Esophagus squamous epithelium (tissue), 5 donors: ENCODE measurements around the gene CSGALNACT2. TPM values are rescaled to one million over a fixed set of nuclear protein-coding genes. Genes with fewer than 3 reads are reported as not detected.

Experiments
- DNase-seq: peaks from one replicate; lab custom pipeline; 2025; lab: John Stamatoyannopoulos, UW
- H3K27ac ChIP-seq, 4 donors: fragments of 200-600 bp; sonication (generic); one replicate each; pipeline ENCODE4 v1.5.1; 2016 to 2019; ENCODE audit warnings: mild to moderate bottlenecking in 1 of 4
- H3K27me3 ChIP-seq, 4 donors: fragments of 200-600 bp; sonication (generic); 1 replicate in 3 of 4; 2 replicates in 1 of 4; pipeline versions ENCODE4 v1.5.1 to v1.6.0; 2017 to 2021; ENCODE audit warnings: antibody characterized with exemption in 1 of 4
- H3K36me3 ChIP-seq, 3 donors: fragments of 200-600 bp; sonication (generic); one replicate each; pipeline ENCODE4 v1.5.1; 2016 to 2019
- H3K4me1 ChIP-seq, 3 donors: fragments of 200-600 bp; sonication (generic); one replicate each; pipeline ENCODE4 v1.5.1; 2017 to 2019
- H3K4me3 ChIP-seq, 4 donors: fragments of 200-600 bp; sonication (generic); 1 replicate in 3 of 4; 2 replicates in 1 of 4; pipeline ENCODE4 v1.5.1; 2016 to 2019; ENCODE audit warnings: mild to moderate bottlenecking in 2 of 4, moderate library complexity in 1 of 4
- H3K9me3 ChIP-seq, 3 donors: fragments of 200-600 bp; sonication (generic); one replicate each; pipeline ENCODE4 v1.5.1; 2016 to 2019
- POLR2A ChIP-seq, 4 donors: fragments of 450-650 bp; IDR thresholded peaks; one replicate each; pipeline ENCODE4 v1.6.1; 2017; ENCODE audit warnings: antibody characterized with exemption in 4 of 4, mild to moderate bottlenecking in 4 of 4, moderate library complexity in 3 of 4
- WGBS, 2 donors: methylation state at CpG; one replicate each; pipeline ENCODE4 v1.1.5; 2018; 5-methylcytosine and 5-hydroxymethylcytosine counted together
- intact Hi-C: fragments of 100-400 bp; cut with DNase I; formaldehyde crosslinking; loops from one replicate; pipeline ENCODE4 v1.15.0; 2022
- total RNA-seq, 4 donors: library from RNA; depleted of rRNA; stranded (reverse); fragments of >200 nt; gene quantifications; one replicate each; pipeline ENCODE4 v1.1.0, GENCODE V29; 2016
- TF ChIP-seq, protein P1 (sequence below), 6 experiments: fragments of 450-650 bp in 4 of 6; fragments of 200-600 bp in 2 of 6; sonication (generic) in 2 of 6; IDR thresholded peaks; one replicate each; pipeline ENCODE4 v1.5.1; 2016 to 2019; ENCODE audit warnings: antibody characterized with exemption in 6 of 6, mild to moderate bottlenecking in 4 of 6, moderate library complexity in 4 of 6
- donor health status: DM: yes; HTN: yes; CAD: no.

The CSGALNACT2 gene
- 10 to 100 TPM in 1 of 4 donors, 1 to 10 TPM in 3; 2.8 to 18.5 (median 6.8) TPM for total RNA-seq

- H3K27ac ChIP-seq = peak within 1 kb of the TSS; percentile 89 to 99 (median 95)
- no peaks in the 10 kb centered on the region for H3K36me3 ChIP-seq
- peak within 1 kb of the TSS; percentile 81 to 97 (median 90) for H3K4me3 ChIP-seq
- H3K27me3 ChIP-seq = no peaks in the 10 kb centered on the region
- peaks cover 8 to 56% (median 19%) of the 10 kb centered on the region in 3 donors for H3K4me1 ChIP-seq
- peak; percentile 40 for DNase-seq
- intact Hi-C loops = no loop called here
- no peaks in the 10 kb centered on the region for H3K9me3 ChIP-seq
- 2% methylated on average over 27 of the region's 93 CpGs; no CpG with 5 or more reads in 1 of the 2 donors for WGBS, 2 donors
- peak in 3 of 4 donors; percentile 51 to 93 (median 88) for TF ChIP-seq POLR2A (IDR thresholded peaks at IDR 0.05)
- TF ChIP-seq, protein P1, sequence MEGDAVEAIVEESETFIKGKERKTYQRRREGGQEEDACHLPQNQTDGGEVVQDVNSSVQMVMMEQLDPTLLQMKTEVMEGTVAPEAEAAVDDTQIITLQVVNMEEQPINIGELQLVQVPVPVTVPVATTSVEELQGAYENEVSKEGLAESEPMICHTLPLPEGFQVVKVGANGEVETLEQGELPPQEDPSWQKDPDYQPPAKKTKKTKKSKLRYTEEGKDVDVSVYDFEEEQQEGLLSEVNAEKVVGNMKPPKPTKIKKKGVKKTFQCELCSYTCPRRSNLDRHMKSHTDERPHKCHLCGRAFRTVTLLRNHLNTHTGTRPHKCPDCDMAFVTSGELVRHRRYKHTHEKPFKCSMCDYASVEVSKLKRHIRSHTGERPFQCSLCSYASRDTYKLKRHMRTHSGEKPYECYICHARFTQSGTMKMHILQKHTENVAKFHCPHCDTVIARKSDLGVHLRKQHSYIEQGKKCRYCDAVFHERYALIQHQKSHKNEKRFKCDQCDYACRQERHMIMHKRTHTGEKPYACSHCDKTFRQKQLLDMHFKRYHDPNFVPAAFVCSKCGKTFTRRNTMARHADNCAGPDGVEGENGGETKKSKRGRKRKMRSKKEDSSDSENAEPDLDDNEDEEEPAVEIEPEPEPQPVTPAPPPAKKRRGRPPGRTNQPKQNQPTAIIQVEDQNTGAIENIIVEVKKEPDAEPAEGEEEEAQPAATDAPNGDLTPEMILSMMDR (IDR thresholded peaks at IDR 0.05) = no peak
These were observed at the start of gene CSGALNACT2 for GRCh38 chr10:43138021-43138756. CSGALNACT2 (plus strand) TSS chr10:43138445; CDS start chr10:43155150, 16,705 bp downstream.

GRCh38 chr10:43089519-43089918 is 48.7 kb upstream of the CSGALNACT2 start:
- WGBS, 2 donors = 76% methylated on average over 4 of the region's 10 CpGs; no CpG with 5 or more reads in 1 of the 2 donors
- H3K9me3 ChIP-seq = no peaks in the 10 kb centered on the region
- no peaks in the 10 kb centered on the region for H3K36me3 ChIP-seq
- no peak overlapping the region for H3K4me3 ChIP-seq
- H3K4me1 ChIP-seq = no peaks in the 10 kb centered on the region
- H3K27me3 ChIP-seq = peaks cover 0 to 7% (median 0%) of the 10 kb centered on the region in 4 donors
- no peak for TF ChIP-seq POLR2A (IDR thresholded peaks at IDR 0.05)
- TF ChIP-seq, protein P1 (IDR thresholded peaks at IDR 0.05) = no peak
- intact Hi-C loops = no loop called here
- no peak overlapping the region for H3K27ac ChIP-seq
- no peak for DNase-seq

DNA sequence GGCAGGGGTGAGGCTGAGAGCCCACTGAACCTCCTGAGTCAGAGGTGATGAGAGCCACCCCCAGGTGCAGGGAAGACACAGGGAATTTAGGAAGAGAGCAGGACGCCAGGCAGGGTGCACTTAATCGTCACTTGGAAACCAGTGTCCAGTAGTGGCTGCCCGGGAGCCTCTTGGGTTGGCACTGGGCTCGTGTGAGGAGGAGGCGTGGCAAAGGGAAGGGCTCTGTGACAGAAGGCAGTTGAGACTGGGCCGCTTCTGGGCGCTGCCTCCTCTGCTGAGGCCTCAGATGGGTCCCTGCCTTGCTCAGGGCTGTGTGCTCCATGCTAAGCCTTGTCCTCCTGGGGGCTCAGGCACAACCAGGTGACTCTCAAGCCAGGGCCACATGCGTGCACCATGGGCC is 48.1 kb upstream of the CSGALNACT2 start:
- intact Hi-C loops = no loop called here
- TF ChIP-seq, protein P1 (IDR thresholded peaks at IDR 0.05) = no peak
- TF ChIP-seq POLR2A (IDR thresholded peaks at IDR 0.05) = no peak
- DNase-seq = no peak

DNA sequence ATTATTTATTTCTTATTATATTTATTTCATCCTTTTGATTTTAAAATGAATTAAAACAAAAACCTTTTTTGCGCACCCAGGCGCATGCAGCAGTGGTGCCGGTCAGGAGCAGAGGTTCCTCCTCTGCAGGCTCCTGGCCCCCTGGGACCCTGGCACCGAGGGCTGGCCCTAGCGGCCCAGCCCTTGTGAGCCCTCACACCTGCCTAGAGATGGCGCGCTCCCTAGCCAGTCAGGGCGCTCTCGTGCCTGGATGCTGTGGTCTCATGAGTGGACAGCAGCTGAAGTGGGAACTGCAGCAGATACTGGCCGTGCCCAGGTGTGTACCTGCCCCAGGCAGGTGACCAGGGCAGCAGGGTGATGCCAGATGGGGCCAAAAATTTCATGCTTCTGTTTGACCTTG is 47.6 kb upstream of the CSGALNACT2 start:
- Histone ChIP-seq H3K4me1 (no peaks in the 10 kb centered on the region), H3K9me3 (no peaks in the 10 kb centered on the region), H3K4me3 (no peak overlapping the region), H3K36me3 (no peaks in the 10 kb centered on the region), H3K27me3 (peaks cover 0 to 7% (median 0%) of the 10 kb centered on the region in 4 donors), H3K27ac (no peak overlapping the region)
- intact Hi-C loops = no loop called here
- 79 to 87% methylated on average over 5 to 6 of the region's 10 CpGs for WGBS, 2 donors
- TF ChIP-seq, protein P1 (IDR thresholded peaks at IDR 0.05) = no peak
- TF ChIP-seq POLR2A (IDR thresholded peaks at IDR 0.05) = no peak
- DNase-seq = no peak

More for the DNA sequence above, 48.1 kb upstream of the CSGALNACT2 start:
- H3K27me3 ChIP-seq = peaks cover 0 to 7% (median 0%) of the 10 kb centered on the region in 4 donors
- H3K36me3 ChIP-seq = no peaks in the 10 kb centered on the region
- no peaks in the 10 kb centered on the region for H3K4me1 ChIP-seq
- WGBS, 2 donors = 74 to 78% methylated on average over 7 of the region's 8 CpGs
- H3K4me3 ChIP-seq = no peak overlapping the region
- H3K27ac ChIP-seq = no peak overlapping the region
- H3K9me3 ChIP-seq = no peaks in the 10 kb centered on the region

GRCh38 chr10:43091846-43092245 is 46.4 kb upstream of the CSGALNACT2 start:
- intact Hi-C loops = no loop called here
- TF ChIP-seq, protein P1 (IDR thresholded peaks at IDR 0.05) = no peak
- no peak for TF ChIP-seq POLR2A (IDR thresholded peaks at IDR 0.05)
- 35 to 41% methylated on average over 3 of the region's 3 CpGs for WGBS, 2 donors

More at GRCh38 chr10:43091846-43092245, 46.4 kb upstream of the CSGALNACT2 start:
- Histone ChIP-seq H3K27me3 (peaks cover 0 to 7% (median 0%) of the 10 kb centered on the region in 4 donors), H3K4me1 (no peaks in the 10 kb centered on the region), H3K36me3 (no peaks in the 10 kb centered on the region), H3K27ac (no peak overlapping the region), H3K4me3 (no peak overlapping the region), H3K9me3 (no peaks in the 10 kb centered on the region)
- no peak for DNase-seq
